Gastroesophageal sphincter (tissue), 4 donors: ENCODE results near the gene UBE4B. TPM values are rescaled to one million over a fixed set of nuclear protein-coding genes. Genes with fewer than 3 reads are reported as not detected.

Source experiments
- ATAC-seq: fragments of 150-250 bp; one replicate; pipeline ENCODE4 v1.9.1; 2016; ENCODE audit warnings: mild to moderate bottlenecking, moderate library complexity
- H3K27ac ChIP-seq, 4 donors: fragments of 200-600 bp; sonication (generic) in 3 of 4; 1 replicate in 3 of 4; 2 replicates in 1 of 4; pipeline ENCODE4 v1.5.1; 2016 to 2019
- H3K27me3 ChIP-seq: fragments of 200-600 bp; sonication (generic); one replicate; pipeline ENCODE4 v1.5.1; 2019
- H3K36me3 ChIP-seq, 2 donors: fragments of 200-600 bp; sonication (generic); one replicate each; pipeline ENCODE4 v1.5.1; 2019; ENCODE audit warnings: control low read depth in 1 of 2
- H3K4me1 ChIP-seq, 3 donors: fragments of 200-600 bp; sonication (generic); 1 replicate in 2 of 3; 2 replicates in 1 of 3; pipeline ENCODE4 v1.5.1; 2016 to 2019; ENCODE audit warnings: control low read depth in 2 of 3
- H3K4me3 ChIP-seq, 2 donors: fragments of 200-600 bp; sonication (generic); one replicate each; pipeline ENCODE4 v1.5.1; 2019; ENCODE audit warnings: mild to moderate bottlenecking in 1 of 2, moderate library complexity in 1 of 2
- H3K9me3 ChIP-seq, 3 donors: fragments of 200-600 bp; sonication (generic); one replicate each; pipeline ENCODE4 v1.5.1; 2017 to 2019; ENCODE audit warnings: control low read depth in 2 of 3
- CTCF ChIP-seq, 4 experiments: fragments of 200-600 bp in 2 of 4; fragments of 450-650 bp in 2 of 4; sonication (generic) in 1 of 4; IDR thresholded peaks; one replicate each; pipeline ENCODE4 v1.5.1; 2017 to 2019; ENCODE audit warnings: antibody characterized with exemption in 4 of 4, mild to moderate bottlenecking in 2 of 4, moderate library complexity in 2 of 4
- EP300 ChIP-seq: sonication (generic); formaldehyde crosslinking; IDR thresholded peaks from one replicate; pipeline ENCODE4 v1.6.1; 2017; ENCODE audit warnings: antibody characterized with exemption, mild to moderate bottlenecking
- POLR2A ChIP-seq, 2 donors: fragments of 450-650 bp; IDR thresholded peaks; one replicate each; pipeline ENCODE4 v1.6.1; 2017; ENCODE audit warnings: antibody characterized with exemption in 2 of 2, mild to moderate bottlenecking in 2 of 2, moderate library complexity in 1 of 2
- POLR2AphosphoS5 ChIP-seq: sonication (generic); formaldehyde crosslinking; IDR thresholded peaks from one replicate; pipeline ENCODE4 v1.6.1; 2017; ENCODE audit warnings: antibody characterized with exemption
- WGBS, 2 donors: methylation state at CpG; one replicate each; pipeline ENCODE4 v1.1.5; 2018; ENCODE audit warnings: low coverage in 1 of 2; 5-methylcytosine and 5-hydroxymethylcytosine counted together
- total RNA-seq, 4 donors: library from RNA; depleted of rRNA; stranded (reverse); fragments of >200 nt; gene quantifications; one replicate each; pipeline ENCODE4 v1.1.0, GENCODE V29; 2016

UBE4B gene
- total RNA-seq, 4 donors from 2014 or later: 56.9 to 120 (median 83.2) TPM

GRCh38 chr1:10122926-10123325, 90.2 kb downstream of the UBE4B start:
- Histone ChIP-seq H3K27me3 (no peaks in the 10 kb centered on the region), H3K27ac (peak overlapping the region; percentile 77 to 80 (median 78)), H3K36me3 (peaks cover 0 to 66% of the 10 kb centered on the region in 2 donors), H3K4me1 (peaks cover 0 to 41% (median 0%) of the 10 kb centered on the region in 3 donors), H3K9me3 (no peaks in the 10 kb centered on the region), H3K4me3 (no peak overlapping the region)
- 49% methylated on average over 10 of the region's 10 CpGs; no CpG with 5 or more reads in 1 of the 2 donors for WGBS, 2 donors
- ATAC-seq: peak; percentile 74
- TF ChIP-seq POLR2A (IDR thresholded peaks at IDR 0.05): no peak
- peak; percentile 87 for TF ChIP-seq POLR2AphosphoS5

GRCh38 chr1:10128101-10128765, 95.5 kb downstream of the UBE4B start:
- H3K4me3 ChIP-seq: no peak overlapping the region
- H3K36me3 ChIP-seq: peaks cover 0 to 77% of the 10 kb centered on the region in 2 donors
- H3K9me3 ChIP-seq: no peaks in the 10 kb centered on the region
- no peaks in the 10 kb centered on the region for H3K27me3 ChIP-seq
- peaks cover 0 to 24% (median 0%) of the 10 kb centered on the region in 3 donors for H3K4me1 ChIP-seq
- TF ChIP-seq POLR2A (IDR thresholded peaks at IDR 0.05) (no peak), POLR2AphosphoS5 (no peak)
- peak overlapping the region in 3 of 4 donors; percentile 48 to 61 (median 60) for H3K27ac ChIP-seq
- ATAC-seq: no peak
- 69 to 71% methylated on average over 3 to 9 of the region's 9 CpGs for WGBS, 2 donors

- no peaks in the 10 kb centered on the region for H3K27me3 ChIP-seq
- H3K36me3 ChIP-seq: peaks cover 0 to 96% of the 10 kb centered on the region in 2 donors
- no peak overlapping the region for H3K27ac ChIP-seq
- no peaks in the 10 kb centered on the region for H3K9me3 ChIP-seq
- TF ChIP-seq POLR2A (IDR thresholded peaks at IDR 0.05) (no peak), CTCF (IDR thresholded peaks at IDR 0.05) (no peak), EP300 (no peak), POLR2AphosphoS5 (no peak)
- H3K4me3 ChIP-seq: no peak overlapping the region
- peaks cover 0 to 21% (median 0%) of the 10 kb centered on the region in 3 donors for H3K4me1 ChIP-seq
- WGBS, 2 donors: 93 to 100% methylated on average over 5 to 6 of the region's 6 CpGs
- no peak for ATAC-seq
Observed at GRCh38 chr1:10132316-10132715, 99.6 kb downstream of the UBE4B start.

GRCh38 chr1:10132852-10133251, 100.1 kb downstream of the UBE4B start:
- Histone ChIP-seq H3K4me3 (no peak overlapping the region), H3K27ac (no peak overlapping the region), H3K27me3 (no peaks in the 10 kb centered on the region), H3K9me3 (no peaks in the 10 kb centered on the region), H3K4me1 (peaks cover 0 to 16% (median 0%) of the 10 kb centered on the region in 3 donors), H3K36me3 (peaks cover 0 to 96% of the 10 kb centered on the region in 2 donors)
- TF ChIP-seq EP300: no peak
- no peak for TF ChIP-seq POLR2A (IDR thresholded peaks at IDR 0.05)
- TF ChIP-seq POLR2AphosphoS5: no peak
- no peak for TF ChIP-seq CTCF (IDR thresholded peaks at IDR 0.05)
- 81 to 86% methylated on average over 8 to 9 of the region's 10 CpGs for WGBS, 2 donors
- no peak for ATAC-seq

GRCh38 chr1:10140981-10141380, 108.2 kb downstream of the UBE4B start:
- no peak for TF ChIP-seq POLR2AphosphoS5
- no peak for TF ChIP-seq CTCF (IDR thresholded peaks at IDR 0.05)
- no peak for TF ChIP-seq EP300
- no peak for TF ChIP-seq POLR2A (IDR thresholded peaks at IDR 0.05)
- no peak for ATAC-seq
- Histone ChIP-seq H3K9me3 (no peaks in the 10 kb centered on the region), H3K4me3 (no peak overlapping the region), H3K27me3 (no peaks in the 10 kb centered on the region), H3K27ac (no peak overlapping the region), H3K36me3 (peaks cover 0 to 88% of the 10 kb centered on the region in 2 donors), H3K4me1 (no peaks in the 10 kb centered on the region)
- 81 to 96% methylated on average over 3 of the region's 3 CpGs for WGBS, 2 donors

GRCh38 chr1:10143961-10144485, 111.3 kb downstream of the UBE4B start:
- Histone ChIP-seq H3K36me3 (peaks cover 0 to 78% of the 10 kb centered on the region in 2 donors), H3K4me1 (peaks cover 0 to 5% (median 0%) of the 10 kb centered on the region in 3 donors), H3K9me3 (no peaks in the 10 kb centered on the region), H3K4me3 (no peak overlapping the region), H3K27ac (no peak overlapping the region), H3K27me3 (no peaks in the 10 kb centered on the region)
- no peak for ATAC-seq
- 80 to 81% methylated on average over 7 of the region's 7 CpGs for WGBS, 2 donors
- TF ChIP-seq POLR2A (IDR thresholded peaks at IDR 0.05) (no peak), EP300 (no peak), CTCF (IDR thresholded peaks at IDR 0.05) (no peak), POLR2AphosphoS5 (no peak)
